Suprapubic skin (tissue), 4 donors: Measurements from ENCODE around the gene ZFAND2B. TPM values are rescaled to one million over a fixed set of nuclear protein-coding genes. Genes with fewer than 3 reads are reported as not detected.

Experiments used
- DNase-seq, 2 donors: peaks; one replicate each; pipeline ENCODE4 v3.0.0-alpha.2; 2019; ENCODE audit warnings: low spot score in 2 of 2
- H3K27ac ChIP-seq: fragments of 200-600 bp; sonication (generic); one replicate; pipeline ENCODE4 v1.5.1; 2019
- H3K27me3 ChIP-seq: fragments of 200-600 bp; sonication (generic); one replicate; pipeline ENCODE4 v1.5.1; 2019
- H3K36me3 ChIP-seq: fragments of 200-600 bp; sonication (generic); one replicate; pipeline ENCODE4 v1.5.1; 2019
- H3K4me1 ChIP-seq: fragments of 200-600 bp; sonication (generic); one replicate; pipeline ENCODE4 v1.5.1; 2019
- H3K4me3 ChIP-seq: fragments of 200-600 bp; sonication (generic); one replicate; pipeline ENCODE4 v1.5.1; 2019; ENCODE audit warnings: mild to moderate bottlenecking
- H3K9me3 ChIP-seq: fragments of 200-600 bp; sonication (generic); one replicate; pipeline ENCODE4 v1.5.1; 2019
- CTCF ChIP-seq, 2 donors: fragments of 200-600 bp in 1 of 2; fragments of 450-650 bp in 1 of 2; sonication (generic) in 1 of 2; IDR thresholded peaks; one replicate each; pipeline ENCODE4 v1.5.1; 2016 to 2019; ENCODE audit warnings: antibody characterized with exemption in 2 of 2, mild to moderate bottlenecking in 1 of 2, moderate library complexity in 1 of 2
- EP300 ChIP-seq: sonication (generic); formaldehyde crosslinking; IDR thresholded peaks from one replicate; pipeline ENCODE4 v1.6.1; 2017; ENCODE audit warnings: antibody characterized with exemption
- POLR2A ChIP-seq, 2 donors: fragments of 450-650 bp; IDR thresholded peaks; one replicate each; pipeline ENCODE4 v1.6.1; 2017; ENCODE audit warnings: antibody characterized with exemption in 2 of 2, mild to moderate bottlenecking in 2 of 2, moderate library complexity in 2 of 2
- POLR2AphosphoS5 ChIP-seq, 3 donors: sonication (generic); formaldehyde crosslinking; IDR thresholded peaks; one replicate each; pipeline ENCODE4 v1.6.1; 2017; ENCODE audit warnings: antibody characterized with exemption in 3 of 3
- WGBS: methylation state at CpG from one replicate; pipeline ENCODE4 v1.1.5; 2018; 5-methylcytosine and 5-hydroxymethylcytosine counted together
- total RNA-seq, 4 donors: library from RNA; depleted of rRNA; stranded (reverse); fragments of >200 nt; gene quantifications; one replicate each; pipeline ENCODE4 v1.1.0, GENCODE V29; 2016

ZFAND2B gene
- total RNA-seq, 4 donors from 2014 or later: 48.1 to 84.7 (median 64.4) TPM

DNA sequence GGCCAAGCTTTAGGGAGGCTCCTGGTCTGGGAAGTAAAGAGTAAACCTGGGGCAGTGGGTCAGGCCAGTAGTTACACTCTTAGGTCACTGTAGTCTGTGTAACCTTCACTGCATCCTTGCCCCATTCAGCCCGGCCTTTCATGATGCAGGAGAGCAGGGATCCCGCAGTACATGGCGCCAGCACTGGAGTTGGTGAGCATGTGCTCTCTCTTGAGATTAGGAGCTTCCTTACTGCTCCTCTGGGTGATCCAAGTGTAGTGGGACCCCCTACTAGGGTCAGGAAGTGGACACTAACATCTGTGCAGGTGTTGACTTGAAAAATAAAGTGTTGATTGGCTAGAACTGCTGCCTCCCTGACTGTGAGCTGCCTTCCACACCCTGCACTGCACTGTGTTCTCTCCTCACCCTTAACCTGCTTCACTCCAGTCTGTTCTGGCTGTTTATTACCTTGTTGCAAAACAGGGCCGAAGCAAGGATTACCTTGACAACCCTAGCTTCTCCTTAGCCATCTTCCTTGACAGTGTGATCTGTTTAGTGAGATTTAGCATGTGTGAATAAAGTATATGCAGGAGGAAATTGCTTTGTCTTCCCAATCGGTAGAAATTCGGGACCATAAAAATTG is 23.3 kb upstream of the ZFAND2B start:
- H3K27ac ChIP-seq: no peak overlapping the region
- H3K4me1 ChIP-seq: peaks cover 18% of the 10 kb centered on the region
- H3K36me3 ChIP-seq: peaks cover 54% of the 10 kb centered on the region
- WGBS: 91% methylated on average over 6 of the region's 6 CpGs
- peak in 1 of 2 donors; percentile 37 for DNase-seq
- TF ChIP-seq POLR2AphosphoS5 (IDR thresholded peaks at IDR 0.05) (no peak), EP300 (no peak), POLR2A (IDR thresholded peaks at IDR 0.05) (no peak), CTCF (IDR thresholded peaks at IDR 0.05) (no peak)
- H3K4me3 ChIP-seq: no peak overlapping the region
- H3K27me3 ChIP-seq: no peaks in the 10 kb centered on the region
- no peaks in the 10 kb centered on the region for H3K9me3 ChIP-seq

- Histone ChIP-seq H3K4me3 (no peak overlapping the region), H3K9me3 (no peaks in the 10 kb centered on the region), H3K36me3 (peaks cover 54% of the 10 kb centered on the region), H3K4me1 (peaks cover 11% of the 10 kb centered on the region), H3K27me3 (no peaks in the 10 kb centered on the region), H3K27ac (no peak overlapping the region)
- peak in 1 of 2 donors; percentile 2 for DNase-seq
- WGBS: 88% methylated on average over 2 of the region's 2 CpGs
- no peak for TF ChIP-seq EP300
- no peak for TF ChIP-seq POLR2AphosphoS5 (IDR thresholded peaks at IDR 0.05)
- no peak for TF ChIP-seq CTCF (IDR thresholded peaks at IDR 0.05)
- TF ChIP-seq POLR2A (IDR thresholded peaks at IDR 0.05): no peak
Measured at GRCh38 chr2:219184121-219184520, 22.5 kb upstream of the ZFAND2B start.

GRCh38 chr2:219186754-219187456 is 19.7 kb upstream of the ZFAND2B start:
- Histone ChIP-seq H3K9me3 (no peaks in the 10 kb centered on the region), H3K4me1 (no peaks in the 10 kb centered on the region), H3K27me3 (no peaks in the 10 kb centered on the region), H3K4me3 (no peak overlapping the region), H3K36me3 (peaks cover 28% of the 10 kb centered on the region), H3K27ac (no peak overlapping the region)
- TF ChIP-seq EP300 (no peak), CTCF (IDR thresholded peaks at IDR 0.05) (no peak), POLR2A (IDR thresholded peaks at IDR 0.05) (no peak), POLR2AphosphoS5 (IDR thresholded peaks at IDR 0.05) (no peak)
- peak in 1 of 2 donors; percentile 6 for DNase-seq
- 85% methylated on average over 7 of the region's 7 CpGs for WGBS

DNA sequence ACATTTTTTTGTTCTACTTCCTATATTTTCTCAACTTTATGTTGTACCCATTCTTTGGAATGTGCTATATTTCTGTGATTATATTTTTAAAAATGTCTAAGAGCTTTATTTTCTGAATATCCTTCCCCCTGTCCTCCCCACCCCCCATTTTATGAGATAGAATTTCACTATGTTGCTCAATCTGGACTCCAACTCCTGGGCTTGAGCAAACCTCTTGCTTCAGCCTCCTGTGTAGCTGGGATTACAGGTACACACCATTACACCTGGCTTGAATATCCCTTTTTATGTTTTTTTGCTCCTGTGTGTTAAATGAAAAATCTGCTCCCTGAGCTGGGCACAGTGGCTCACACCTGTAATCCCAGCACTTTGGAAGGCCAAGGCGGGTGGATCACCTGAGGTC is 9.2 kb upstream of the ZFAND2B start:
- WGBS: 94% methylated on average over 1 of the region's 1 CpG
- peak in 1 of 2 donors; percentile 5 for DNase-seq
- Histone ChIP-seq H3K36me3 (no peaks in the 10 kb centered on the region), H3K4me3 (no peak overlapping the region), H3K4me1 (no peaks in the 10 kb centered on the region), H3K9me3 (no peaks in the 10 kb centered on the region), H3K27me3 (peaks cover 5% of the 10 kb centered on the region), H3K27ac (no peak overlapping the region)
- TF ChIP-seq POLR2AphosphoS5 (IDR thresholded peaks at IDR 0.05) (no peak), EP300 (no peak), CTCF (IDR thresholded peaks at IDR 0.05) (no peak), POLR2A (IDR thresholded peaks at IDR 0.05) (no peak)

DNA sequence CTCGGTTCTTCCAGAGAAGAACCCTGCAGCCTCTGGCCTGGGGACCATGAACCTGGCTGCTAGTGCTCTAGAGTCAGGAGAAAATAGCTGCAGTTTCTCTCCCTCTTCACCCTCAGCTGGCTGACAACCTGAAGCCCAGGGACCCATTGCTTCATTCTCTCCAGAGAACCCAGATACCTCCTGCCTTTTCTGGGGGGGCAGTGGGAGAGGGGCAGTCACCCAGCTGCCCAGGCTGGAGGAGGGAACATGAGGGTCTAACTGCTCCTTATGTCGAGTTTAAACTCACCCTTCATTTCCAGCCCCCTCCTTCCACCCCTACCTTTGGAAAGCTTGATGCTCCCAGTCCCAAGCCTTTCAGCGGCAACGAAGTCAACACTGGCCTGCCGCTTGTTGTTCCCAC is 7.6 kb upstream of the ZFAND2B start:
- Histone ChIP-seq H3K4me1 (no peaks in the 10 kb centered on the region), H3K36me3 (no peaks in the 10 kb centered on the region), H3K4me3 (no peak overlapping the region), H3K9me3 (no peaks in the 10 kb centered on the region), H3K27ac (no peak overlapping the region), H3K27me3 (peaks cover 5% of the 10 kb centered on the region)
- DNase-seq: peak in 1 of 2 donors; percentile 2
- WGBS: 81% methylated on average over 4 of the region's 5 CpGs
- TF ChIP-seq EP300: no peak
- TF ChIP-seq POLR2AphosphoS5 (IDR thresholded peaks at IDR 0.05): no peak
- no peak for TF ChIP-seq CTCF (IDR thresholded peaks at IDR 0.05)
